Midbrain (tissue), 1 donor: Measurements from ENCODE around the gene POMT2.

Source experiments
- DNase-seq: peaks from one replicate; lab custom pipeline; 2025; lab: John Stamatoyannopoulos, UW

POMT2 gene

DNA sequence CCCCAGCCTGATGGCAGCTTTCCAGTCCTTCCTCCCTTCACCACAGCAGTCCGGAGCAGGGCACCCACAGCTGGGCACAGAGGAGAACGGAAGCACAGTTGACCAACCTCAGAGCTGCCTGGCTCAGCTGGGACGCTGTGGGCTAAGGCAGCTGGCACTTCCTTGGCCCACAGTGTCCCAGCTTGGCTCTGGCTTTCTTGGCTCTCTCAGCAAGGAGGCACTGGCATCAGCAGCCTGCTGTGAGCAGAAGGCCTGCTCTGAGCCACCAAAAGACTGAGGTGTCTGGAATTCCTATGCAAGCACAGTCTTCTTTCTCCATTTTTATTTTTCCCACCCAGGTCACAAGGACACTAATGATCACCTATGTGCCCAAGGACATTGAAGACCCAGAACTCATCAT, 82.3 kb downstream of the POMT2 start:
- DNase-seq: peak; percentile 30

DNA sequence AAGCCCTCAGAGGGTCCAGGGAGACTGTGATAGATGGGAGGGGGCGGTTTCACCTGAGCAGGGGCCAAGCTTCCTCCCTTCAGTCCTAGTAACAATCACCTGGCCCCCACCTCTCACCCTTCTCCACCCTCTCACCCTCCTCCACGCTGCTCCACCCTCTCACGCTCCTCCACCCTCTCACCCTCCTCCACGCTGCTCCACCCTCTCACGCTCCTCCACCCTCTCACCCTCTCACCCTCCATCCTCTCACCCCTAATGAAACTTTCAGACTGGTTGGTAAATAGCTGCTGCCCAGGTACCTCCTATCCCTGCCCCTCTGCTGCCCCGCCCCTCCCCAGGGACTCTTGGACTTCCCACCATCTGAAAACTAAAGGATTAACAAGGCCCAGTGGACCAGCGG, 83.9 kb downstream of the POMT2 start:
- DNase-seq: no peak

DNA sequence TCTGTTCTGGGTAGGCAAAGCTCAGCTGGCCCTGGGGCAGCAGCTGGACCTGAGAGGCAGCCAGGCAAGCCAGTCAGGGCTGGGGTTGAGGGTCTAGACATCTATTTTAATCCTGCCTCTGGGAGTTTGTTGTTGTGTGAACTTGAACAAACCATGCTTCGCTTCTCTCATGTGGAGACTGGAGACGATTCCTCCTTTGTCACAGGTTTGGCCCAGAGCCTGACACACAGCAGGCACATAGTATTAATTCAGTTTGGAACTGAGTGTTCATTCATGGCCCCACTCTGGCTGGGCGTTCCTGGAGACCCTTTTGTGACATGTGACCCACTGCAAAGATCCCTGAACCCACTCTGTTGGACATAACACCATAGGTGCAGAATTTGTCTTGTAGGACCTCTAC, 89.0 kb downstream of the POMT2 start:
- no peak for DNase-seq

DNA sequence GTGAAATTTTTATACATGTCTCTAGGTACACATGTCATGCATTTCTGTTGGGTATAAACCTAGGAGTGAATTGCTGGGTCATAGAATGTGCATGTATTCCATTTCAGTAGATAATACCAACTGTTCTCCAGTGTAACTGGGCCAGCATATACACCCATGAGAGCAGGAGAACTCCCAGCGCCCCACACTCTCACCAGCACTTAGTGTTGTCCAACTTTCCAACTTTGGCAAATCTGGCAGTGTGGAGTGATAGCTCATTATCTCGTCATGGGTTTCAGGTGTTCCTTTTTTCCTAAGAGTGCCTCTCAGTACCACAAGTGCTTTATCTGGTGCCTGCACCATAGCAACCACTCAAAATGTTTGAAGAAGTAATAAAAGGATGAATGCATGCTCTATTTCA, 89.8 kb downstream of the POMT2 start:
- DNase-seq: no peak

DNA sequence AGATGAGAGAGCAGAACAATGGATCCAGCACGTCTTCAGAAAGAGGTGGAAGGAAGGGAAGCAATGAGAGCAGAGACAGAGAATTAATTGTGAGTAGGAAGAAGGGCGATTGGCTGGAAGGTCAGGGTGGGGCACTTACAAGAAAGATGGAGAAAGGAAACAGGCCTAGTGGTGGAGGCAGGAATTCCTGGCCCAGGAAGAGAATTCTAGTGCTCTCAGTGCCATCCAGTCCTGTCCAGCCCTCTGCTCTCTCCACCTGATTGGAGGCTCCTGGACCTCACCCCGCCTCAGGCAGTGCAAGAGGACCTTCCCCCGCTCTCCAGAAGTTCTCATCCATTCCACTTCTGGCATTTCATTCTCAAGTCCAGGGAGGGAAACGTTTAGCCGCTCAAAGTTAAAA, 92.6 kb downstream of the POMT2 start:
- no peak for DNase-seq

DNA sequence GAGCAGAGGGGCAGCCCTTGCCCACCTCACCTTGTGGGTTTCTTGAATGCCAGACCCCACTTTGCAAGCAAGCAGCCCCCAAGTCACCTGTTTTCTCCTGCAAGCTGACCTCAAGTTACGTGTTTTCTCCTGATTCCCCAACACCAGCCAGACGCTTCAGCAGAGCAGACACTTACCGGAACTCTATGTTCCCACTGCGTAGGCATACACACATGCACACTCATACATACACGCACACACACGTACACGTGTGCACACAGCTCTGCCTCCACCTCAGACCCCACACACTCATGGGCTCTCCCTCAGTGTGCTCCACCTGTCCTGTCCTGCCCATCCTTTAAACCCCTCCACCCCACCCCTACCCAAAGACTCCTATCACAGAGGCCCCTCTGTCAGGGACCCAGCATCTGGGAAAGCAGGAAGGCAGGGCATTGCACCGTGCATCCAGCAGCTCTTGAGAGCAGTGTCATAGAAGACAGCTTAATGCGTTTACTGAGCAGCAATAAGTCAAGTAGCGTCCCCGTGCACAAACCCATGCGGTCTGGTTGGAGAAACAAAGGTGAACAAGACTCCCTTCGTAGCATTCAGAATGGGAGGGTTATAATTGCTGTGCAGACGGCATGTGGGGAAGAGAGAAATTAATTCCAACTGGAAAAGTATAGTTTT, 94.7 kb downstream of the POMT2 start:
- DNase-seq: no peak

DNA sequence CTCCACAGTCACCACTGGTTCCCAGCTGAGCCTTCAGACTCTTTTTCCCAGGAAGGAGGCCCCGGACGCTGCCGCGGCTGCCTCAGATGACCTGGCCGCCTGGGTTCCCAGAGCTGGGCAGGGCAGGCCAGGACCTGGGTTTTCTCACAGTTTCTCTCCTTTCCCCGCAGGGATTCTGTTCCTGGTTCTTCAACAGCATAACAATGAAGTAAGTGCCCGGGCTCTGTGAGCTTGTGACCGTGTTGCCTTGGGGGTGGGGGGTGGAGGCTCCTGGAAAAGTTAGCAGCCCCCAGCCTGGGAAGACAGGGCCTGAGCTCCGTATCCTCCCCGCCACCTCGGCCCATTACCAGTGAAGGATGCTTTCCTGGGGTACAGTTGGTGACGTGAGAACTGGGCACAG, 95.4 kb downstream of the POMT2 start:
- DNase-seq: no peak
